Astrocyte (in vitro differentiated cells and primary cell): ENCODE results near the gene HSFX2. TPM values are rescaled to one million over a fixed set of nuclear protein-coding genes. Genes with fewer than 3 reads are reported as not detected.
"Not testable (repeated sequence)": the region's sequence is repeated elsewhere in the genome, so short reads cannot be mapped to it uniquely, and the experiment has no call there.

Source experiments
- DNase-seq: peaks from one replicate; pipeline ENCODE4 v3.0.0-alpha.2; 2010; ENCODE audit warnings: low read depth
- FAIRE-seq: peaks from 2 replicates; lab custom pipeline; 2011; peaks lifted over from hg19 to GRCh38; lab: Jason Lieb, UNC
- H2AFZ ChIP-seq: 2 replicates; pipeline ENCODE4 v1.6.0; 2012; ENCODE audit warnings: low read depth, low read length, inconsistent platforms
- H3K27ac ChIP-seq: 2 replicates; pipeline ENCODE4 v1.5.1; 2011; ENCODE audit warnings: low read depth, low read length, inconsistent platforms
- H3K27me3 ChIP-seq: 2 replicates; pipeline ENCODE4 v1.6.0; 2011; ENCODE audit warnings: low read length, inconsistent platforms; ENCODE audit not compliant: insufficient read depth
- H3K36me3 ChIP-seq: 2 replicates; pipeline ENCODE4 v1.5.1; 2011; ENCODE audit warnings: low read length, inconsistent platforms; ENCODE audit not compliant: insufficient read depth
- H3K4me1 ChIP-seq: 2 replicates; pipeline ENCODE4 v1.5.1; 2011; ENCODE audit warnings: low read length, inconsistent platforms; ENCODE audit not compliant: insufficient read depth
- H3K4me2 ChIP-seq: 2 replicates; pipeline ENCODE4 v1.6.0; 2012; ENCODE audit warnings: low read length, inconsistent platforms
- H3K4me3 ChIP-seq: 2 replicates; pipeline ENCODE4 v1.5.1; 2011; ENCODE audit warnings: low read depth, mild to moderate bottlenecking, low read length, inconsistent platforms; ENCODE audit not compliant: insufficient read depth
- H3K79me2 ChIP-seq: 2 replicates; pipeline ENCODE4 v1.6.0; 2012; ENCODE audit warnings: mild to moderate bottlenecking, low read length, inconsistent platforms; ENCODE audit not compliant: insufficient read depth
- H3K9ac ChIP-seq: 2 replicates; pipeline ENCODE4 v1.6.0; 2012; ENCODE audit warnings: mild to moderate bottlenecking, low read length, inconsistent platforms
- H3K9me3 ChIP-seq: 2 replicates; pipeline ENCODE4 v1.5.1; 2012; ENCODE audit warnings: low read depth, mild to moderate bottlenecking, low read length, inconsistent platforms; ENCODE audit not compliant: insufficient read depth
- H4K20me1 ChIP-seq: 2 replicates; pipeline ENCODE4 v1.6.0; 2012; ENCODE audit warnings: low read length, inconsistent platforms; ENCODE audit not compliant: insufficient read depth
- H3K27ac Mint-ChIP-seq: one replicate; pipeline ENCODE4 v1.8.0; 2021; ENCODE audit warnings: mild to moderate bottlenecking, mixed read lengths; ENCODE audit not compliant: unreplicated experiment
- H3K27me3 Mint-ChIP-seq: one replicate; pipeline ENCODE4 v1.8.0; 2021; ENCODE audit warnings: low read depth, mixed read lengths; ENCODE audit not compliant: unreplicated experiment
- H3K36me3 Mint-ChIP-seq: one replicate; pipeline ENCODE4 v1.8.0; 2021; ENCODE audit warnings: low read depth, mixed read lengths; ENCODE audit not compliant: unreplicated experiment
- H3K4me1 Mint-ChIP-seq: one replicate; pipeline ENCODE4 v1.8.0; 2021; ENCODE audit warnings: low read depth, mixed read lengths; ENCODE audit not compliant: unreplicated experiment
- H3K4me3 Mint-ChIP-seq: one replicate; pipeline ENCODE4 v1.8.0; 2021; ENCODE audit warnings: mild to moderate bottlenecking, moderate library complexity, mixed read lengths; ENCODE audit not compliant: unreplicated experiment
- H3K9me3 Mint-ChIP-seq: one replicate; pipeline ENCODE4 v1.8.0; 2021; ENCODE audit warnings: mild to moderate bottlenecking, mixed read lengths; ENCODE audit not compliant: unreplicated experiment
- total RNA-seq: library from RNA; stranded (reverse); gene quantifications from 2 replicates; pipeline ENCODE4 v1.2.1, GENCODE V29; 2021

HSFX2 gene
- total RNA-seq, 1 donor from 2014 or later: not detected

DNA sequence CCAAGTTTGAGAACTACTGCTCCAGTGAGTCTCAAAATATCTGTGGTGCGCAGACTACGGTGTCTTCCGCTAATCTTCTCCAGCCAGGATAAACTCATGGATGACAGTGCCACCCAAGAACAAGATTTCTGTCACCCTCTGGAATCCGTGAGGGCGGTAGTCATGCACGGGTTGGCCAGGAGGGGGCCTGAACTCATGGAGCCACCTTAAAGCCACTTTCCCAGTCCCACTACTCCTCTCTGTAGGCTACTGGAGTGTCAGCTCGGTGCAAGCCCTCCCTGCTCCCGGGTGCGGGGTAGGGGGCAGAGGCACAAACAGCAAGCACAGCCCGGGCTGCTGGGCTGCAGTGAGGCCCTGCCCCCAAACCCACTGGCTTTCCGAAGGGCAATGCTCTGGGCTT is 3.5 kb upstream of the HSFX2 start:
- H3K9me3 ChIP-seq, H3K9me3 Mint-ChIP-seq, H3K27me3 Mint-ChIP-seq: not testable (repeated sequence)

DNA sequence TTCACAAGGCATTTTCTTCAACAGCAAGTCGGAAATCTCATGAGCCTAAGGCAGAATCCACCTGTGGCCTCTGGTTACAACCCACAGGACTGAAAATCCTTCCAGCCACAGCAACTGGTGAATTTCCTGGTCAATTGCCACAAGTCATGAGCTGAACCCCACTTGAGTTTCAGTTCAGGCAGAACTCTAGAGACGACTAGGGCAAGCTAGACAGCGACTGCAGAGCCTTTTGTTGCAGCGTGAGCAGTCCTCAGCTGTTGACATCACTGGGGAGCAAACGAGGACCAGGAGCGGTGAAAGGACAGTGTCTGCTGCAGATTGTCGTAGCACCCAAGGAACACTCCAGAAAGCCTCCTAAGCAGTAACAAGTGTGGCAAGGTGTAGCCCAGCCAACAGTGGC is 829 bp upstream of the HSFX2 start:
- not testable (repeated sequence) for H3K9me3 Mint-ChIP-seq, FAIRE-seq

More for the DNA sequence above, 3.5 kb upstream of the HSFX2 start:
- H3K36me3 ChIP-seq, H3K27me3 ChIP-seq, H3K9ac ChIP-seq, H3K79me2 ChIP-seq, DNase-seq, H2AFZ ChIP-seq, H3K4me2 ChIP-seq, FAIRE-seq, H3K27ac Mint-ChIP-seq, H3K4me3 Mint-ChIP-seq, H3K4me1 Mint-ChIP-seq, H3K4me3 ChIP-seq, H3K36me3 Mint-ChIP-seq, H3K4me1 ChIP-seq, H4K20me1 ChIP-seq, H3K27ac ChIP-seq: not testable (repeated sequence)

GRCh38 chrX:149590993-149591392 is 4.1 kb downstream of the HSFX2 start:
- H2AFZ ChIP-seq, H4K20me1 ChIP-seq, H3K27ac ChIP-seq, H3K4me2 ChIP-seq, H3K27ac Mint-ChIP-seq, H3K9ac ChIP-seq, H3K4me1 ChIP-seq, H3K9me3 Mint-ChIP-seq, FAIRE-seq, H3K79me2 ChIP-seq, DNase-seq, H3K4me1 Mint-ChIP-seq, H3K36me3 ChIP-seq, H3K4me3 ChIP-seq, H3K27me3 ChIP-seq, H3K36me3 Mint-ChIP-seq, H3K4me3 Mint-ChIP-seq, H3K27me3 Mint-ChIP-seq, H3K9me3 ChIP-seq: not testable (repeated sequence)

More for the DNA sequence above, 829 bp upstream of the HSFX2 start:
- not testable (repeated sequence) for H3K4me2 ChIP-seq, H3K27me3 Mint-ChIP-seq, H3K9ac ChIP-seq, H3K27ac ChIP-seq, H3K79me2 ChIP-seq, H2AFZ ChIP-seq, H4K20me1 ChIP-seq, H3K27ac Mint-ChIP-seq, H3K36me3 ChIP-seq, H3K9me3 ChIP-seq, H3K36me3 Mint-ChIP-seq, DNase-seq, H3K4me3 ChIP-seq, H3K27me3 ChIP-seq, H3K4me1 ChIP-seq, H3K4me3 Mint-ChIP-seq, H3K4me1 Mint-ChIP-seq

DNA sequence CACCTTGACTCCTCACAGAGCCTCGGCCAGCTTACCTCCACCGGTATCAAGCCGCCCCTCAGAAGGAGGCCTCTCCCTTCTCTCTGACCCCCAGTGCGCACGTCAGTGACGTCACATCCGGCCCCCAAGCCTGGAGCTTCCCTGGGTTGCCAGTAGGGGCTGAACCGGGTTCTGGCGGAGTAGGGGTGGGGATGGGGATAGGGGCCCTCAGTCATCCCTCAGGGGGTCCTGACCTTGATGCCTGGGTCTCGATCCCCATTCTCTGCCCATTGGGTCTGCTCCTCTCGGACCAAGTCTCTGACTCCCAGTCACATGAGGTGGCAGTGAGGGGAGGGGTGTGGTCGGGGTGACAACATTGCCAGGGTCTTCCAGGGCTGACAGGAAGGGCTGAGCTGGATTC is 7.8 kb downstream of the HSFX2 start, which contains the start of gene MAGEA9B:
Gene MAGEA9B (minus strand): TSS at position 101 of the 400 bp plus-strand sequence. CDS start 4,280 bp downstream, outside the sequence.
- not testable (repeated sequence) for H3K4me3 ChIP-seq, H3K4me2 ChIP-seq, H3K4me3 Mint-ChIP-seq, H3K79me2 ChIP-seq, H3K4me1 Mint-ChIP-seq, H3K9me3 Mint-ChIP-seq, H3K36me3 ChIP-seq, FAIRE-seq, DNase-seq, H3K27me3 Mint-ChIP-seq, H3K9ac ChIP-seq, H3K36me3 Mint-ChIP-seq, H3K4me1 ChIP-seq, H3K9me3 ChIP-seq, H2AFZ ChIP-seq, H3K27me3 ChIP-seq, H3K27ac ChIP-seq, H3K27ac Mint-ChIP-seq, H4K20me1 ChIP-seq

GRCh38 chrX:149585631-149586030 is 9.5 kb downstream of the HSFX2 start:
- H3K27ac Mint-ChIP-seq, H3K9ac ChIP-seq, H3K4me3 Mint-ChIP-seq, H3K27me3 ChIP-seq, H3K4me1 Mint-ChIP-seq, DNase-seq, H3K79me2 ChIP-seq, H2AFZ ChIP-seq, H3K9me3 ChIP-seq, H3K9me3 Mint-ChIP-seq, H3K4me3 ChIP-seq, H3K27me3 Mint-ChIP-seq, H3K36me3 Mint-ChIP-seq, FAIRE-seq, H3K36me3 ChIP-seq, H3K27ac ChIP-seq, H3K4me1 ChIP-seq, H3K4me2 ChIP-seq, H4K20me1 ChIP-seq: not testable (repeated sequence)

GRCh38 chrX:149573456-149573855 is 21.7 kb downstream of the HSFX2 start:
- H3K27ac Mint-ChIP-seq, FAIRE-seq, H3K27me3 ChIP-seq, H3K36me3 Mint-ChIP-seq, H3K9me3 Mint-ChIP-seq, H3K4me3 ChIP-seq, H3K27me3 Mint-ChIP-seq, DNase-seq, H3K9me3 ChIP-seq, H3K9ac ChIP-seq, H4K20me1 ChIP-seq, H3K4me2 ChIP-seq, H2AFZ ChIP-seq, H3K36me3 ChIP-seq, H3K4me1 ChIP-seq, H3K27ac ChIP-seq, H3K4me1 Mint-ChIP-seq, H3K79me2 ChIP-seq, H3K4me3 Mint-ChIP-seq: not testable (repeated sequence)
